IMR-90 (cell line): ENCODE measurements around the gene RAB39A. TPM values are rescaled to one million over a fixed set of nuclear protein-coding genes. Genes with fewer than 3 reads are reported as not detected.

ENCODE experiments used
- ATAC-seq: fragments of 200-7000 bp; cut with Tn5 transposase; 2 replicates; pipeline ENCODE4 v1.9.1; 2020; ENCODE audit warnings: low read depth, mild to moderate bottlenecking, moderate library complexity
- BruUV-seq: library from RNA; stranded (reverse); fragments of 400-500 nt; replicated peaks from 2 replicates; lab custom pipeline; 2021; lab: Mats Ljungman, UMichigan
- CTCF ChIA-PET: fragments of 300-600 bp; formaldehyde crosslinking; extraction: SDS; loops from one replicate; lab custom pipeline; 2021; ENCODE audit warnings: antibody characterized with exemption; lab: Yijun Ruan, JAX
- POLR2A ChIA-PET: fragments of 300-600 bp; sonication (Branson Sonifier 250); formaldehyde crosslinking; loops from one replicate; lab custom pipeline; 2022; ENCODE audit warnings: antibody characterized with exemption; ENCODE audit not compliant: unreplicated experiment; lab: Charles Lee
- DNase-seq: peaks from one replicate; pipeline ENCODE4 v3.0.0; 2013
- H2AFZ ChIP-seq: replicated peaks from 2 replicates; pipeline ENCODE3; 2013; ENCODE audit warnings: low read length, mild to moderate bottlenecking; ENCODE audit not compliant: poor library complexity
- H2AK5ac ChIP-seq: 2 replicates; pipeline ENCODE4 v1.6.1; 2013; ENCODE audit warnings: low read depth, low read length, inconsistent platforms
- H2AK9ac ChIP-seq: replicated peaks from 2 replicates; pipeline ENCODE3; 2013; ENCODE audit warnings: mild to moderate bottlenecking, low read depth, low read length, moderate library complexity; ENCODE audit not compliant: poor library complexity
- H2BK120ac ChIP-seq: 2 replicates; pipeline ENCODE4 v1.6.1; 2013; ENCODE audit warnings: low read depth, low read length, inconsistent platforms
- H2BK15ac ChIP-seq: 3 replicates; pipeline ENCODE4 v1.6.1; 2013; ENCODE audit warnings: low read depth, low read length, inconsistent platforms
- H2BK20ac ChIP-seq: 2 replicates; pipeline ENCODE4 v1.6.1; 2013; ENCODE audit warnings: low read depth, mild to moderate bottlenecking, inconsistent platforms, low read length, moderate library complexity
- H2BK5ac ChIP-seq: 2 replicates; pipeline ENCODE4 v1.6.1; 2013; ENCODE audit warnings: mild to moderate bottlenecking, low read depth, low read length, inconsistent platforms; ENCODE audit not compliant: poor library complexity, severe bottlenecking
- H3K14ac ChIP-seq: replicated peaks from 2 replicates; pipeline ENCODE4 v1.6.1; 2013; ENCODE audit warnings: low read depth, low read length, inconsistent platforms
- H3K18ac ChIP-seq: 2 replicates; pipeline ENCODE4 v1.6.1; 2013; ENCODE audit warnings: low read depth, low read length, control low read depth
- H3K23ac ChIP-seq: 2 replicates; pipeline ENCODE4 v1.6.1; 2013; ENCODE audit warnings: low read depth, low read length, inconsistent platforms
- H3K27ac ChIP-seq: 2 replicates; pipeline ENCODE4 v1.5.1; 2013; ENCODE audit warnings: mild to moderate bottlenecking, control low read depth, low read length; ENCODE audit not compliant: insufficient read depth
- H3K27me3 ChIP-seq: 2 replicates; pipeline ENCODE4 v1.6.1; 2013; ENCODE audit warnings: low read length; ENCODE audit not compliant: control insufficient read depth, insufficient read depth
- H3K36me3 ChIP-seq: 2 replicates; pipeline ENCODE4 v1.6.1; 2013; ENCODE audit warnings: low read length, mixed read lengths; ENCODE audit not compliant: control insufficient read depth, insufficient read depth
- H3K4ac ChIP-seq: 2 replicates; pipeline ENCODE4 v1.6.1; 2013; ENCODE audit warnings: low read depth, low read length, inconsistent platforms
- H3K4me1 ChIP-seq: 2 replicates; pipeline ENCODE4 v1.6.1; 2013; ENCODE audit warnings: low read length, mixed read lengths; ENCODE audit not compliant: control insufficient read depth, insufficient read depth
- H3K4me2 ChIP-seq: 2 replicates; pipeline ENCODE4 v1.6.1; 2013; ENCODE audit warnings: low read depth, mild to moderate bottlenecking, control low read depth, low read length, moderate library complexity
- H3K4me3 ChIP-seq: 2 replicates; pipeline ENCODE4 v1.5.1; 2013; ENCODE audit warnings: low read depth, mild to moderate bottlenecking, control low read depth, low read length, moderate library complexity; ENCODE audit not compliant: insufficient read depth
- H3K56ac ChIP-seq: 2 replicates; pipeline ENCODE4 v1.6.1; 2013; ENCODE audit warnings: low read length, inconsistent platforms; ENCODE audit not compliant: insufficient read depth; ENCODE audit errors: extremely low read depth
- H3K79me1 ChIP-seq, 2 experiments: 2 replicates each; pipeline ENCODE4 v1.6.1; 2013; ENCODE audit warnings: low read length in 2 of 2, inconsistent platforms in 1 of 2, low read depth in 1 of 2
- H3K9ac ChIP-seq: 2 replicates; pipeline ENCODE4 v1.6.1; 2013; ENCODE audit warnings: low read depth, low read length, control low read depth
- H3K9me1 ChIP-seq: 2 replicates; pipeline ENCODE4 v1.6.1; 2013; ENCODE audit warnings: low read length, inconsistent platforms; ENCODE audit not compliant: insufficient read depth
- H3K9me3 ChIP-seq: 2 replicates; pipeline ENCODE4 v1.6.1; 2013; ENCODE audit warnings: low read length; ENCODE audit not compliant: control insufficient read depth, insufficient read depth
- H4K20me1 ChIP-seq: 2 replicates; pipeline ENCODE4 v1.6.1; 2013; ENCODE audit warnings: low read length, inconsistent platforms; ENCODE audit not compliant: insufficient read depth
- H4K5ac ChIP-seq: 2 replicates; pipeline ENCODE4 v1.6.1; 2013; ENCODE audit warnings: mild to moderate bottlenecking, low read depth, low read length, control low read depth
- H4K8ac ChIP-seq, 2 experiments: 2 replicates each; pipeline ENCODE4 v1.6.1; 2013; ENCODE audit warnings: low read depth in 2 of 2, low read length in 2 of 2, control low read depth in 1 of 2, inconsistent platforms in 1 of 2
- H4K91ac ChIP-seq: 2 replicates; pipeline ENCODE4 v1.6.1; 2013; ENCODE audit warnings: low read depth, low read length, inconsistent platforms; ENCODE audit not compliant: insufficient read depth
- BHLHE40 ChIP-seq: fragments of 150-350 bp; IDR thresholded peaks from 2 replicates; pipeline ENCODE4 v1.6.1; 2016; ENCODE audit warnings: mild to moderate bottlenecking, low read depth, low read length
- CEBPB ChIP-seq: IDR thresholded peaks from 2 replicates; pipeline ENCODE4 v1.6.1; 2012; ENCODE audit warnings: low read depth, low read length, improper control_type of control experiment
- CHD1 ChIP-seq: IDR thresholded peaks from 2 replicates; pipeline ENCODE4 v1.6.1; 2012; ENCODE audit warnings: low read depth, low read length, improper control_type of control experiment
- ELK1 ChIP-seq: fragments of 150-350 bp; IDR thresholded peaks from 2 replicates; pipeline ENCODE4 v1.6.1; 2016; ENCODE audit warnings: low read depth, mild to moderate bottlenecking, low read length, moderate library complexity, borderline replicate concordance
- FOS ChIP-seq: fragments of 150-350 bp; IDR thresholded peaks from 2 replicates; pipeline ENCODE4 v1.6.1; 2016; ENCODE audit warnings: low read depth, low read length
- MAFK ChIP-seq: IDR thresholded peaks from 2 replicates; pipeline ENCODE4 v1.6.1; 2012; ENCODE audit warnings: low read depth, low read length, improper control_type of control experiment
- MAZ ChIP-seq: IDR thresholded peaks from 2 replicates; pipeline ENCODE4 v1.6.1; 2012; ENCODE audit warnings: low read depth, mild to moderate bottlenecking, low read length, improper control_type of control experiment, moderate library complexity, borderline replicate concordance
- MXI1 ChIP-seq: IDR thresholded peaks from 2 replicates; pipeline ENCODE4 v1.6.1; 2012; ENCODE audit warnings: low read depth, mild to moderate bottlenecking, low read length, moderate library complexity, borderline replicate concordance
- NFE2L2 ChIP-seq: fragments of 150-350 bp; IDR thresholded peaks from 2 replicates; pipeline ENCODE4 v1.6.1; 2016; ENCODE audit warnings: low read depth, mild to moderate bottlenecking, low read length
- POLR2A ChIP-seq: IDR thresholded peaks from 2 replicates; pipeline ENCODE4 v1.6.1; 2012; ENCODE audit warnings: mild to moderate bottlenecking, low read depth, low read length
- RAD21 ChIP-seq: IDR thresholded peaks from 2 replicates; pipeline ENCODE4 v1.6.1; 2012; ENCODE audit warnings: low read length, improper control_type of control experiment
- RCOR1 ChIP-seq: IDR thresholded peaks from 2 replicates; pipeline ENCODE4 v1.6.1; 2012; ENCODE audit warnings: mild to moderate bottlenecking, low read length, improper control_type of control experiment; ENCODE audit not compliant: insufficient replicate concordance
- RFX5 ChIP-seq: IDR thresholded peaks from 2 replicates; pipeline ENCODE4 v1.8.0; 2012; ENCODE audit warnings: low read depth, mild to moderate bottlenecking, low read length, moderate library complexity
- SMC3 ChIP-seq: fragments of 150-350 bp; IDR thresholded peaks from 2 replicates; pipeline ENCODE4 v1.6.1; 2016; ENCODE audit warnings: low read depth, mild to moderate bottlenecking, antibody characterized with exemption, low read length, moderate library complexity
- dilution Hi-C: fragments of 300-500 bp; cut with HindIII; formaldehyde crosslinking; loops from one replicate; pipeline ENCODE4 v1.14.3; 2018; ENCODE audit warnings: low sequenced_read_pairs; ENCODE audit not compliant: unreplicated experiment
- in situ Hi-C: fragments of 300-500 bp; cut with MboI; formaldehyde crosslinking; loops from 3 replicates; pipeline ENCODE4 v1.14.3; 2019; ENCODE audit warnings: low sequenced_read_pairs, inconsistent platforms, mixed read lengths
- intact Hi-C: fragments of 100-400 bp; cut with micrococcal nuclease; formaldehyde crosslinking; loops from 2 replicates; pipeline ENCODE4 v1.10.0; 2022
- polyA plus RNA-seq, 3 experiments: library from polyadenylated mRNA; depleted of rRNA; stranded (reverse); fragments of >200 nt; gene quantifications; 2 replicates each; pipeline ENCODE4 v1.2.3, GENCODE V29; 2012; ENCODE audit warnings: low replicate concordance in 1 of 3
- total RNA-seq: library from RNA; depleted of rRNA; stranded (reverse); fragments of >200 nt; gene quantifications from 2 replicates; pipeline ENCODE4 v1.2.3, GENCODE V29; 2012
- TF ChIP-seq, protein P1 (sequence below): conservative IDR thresholded peaks from 2 replicates; pipeline ENCODE4 v1.5.1; 2012; ENCODE audit warnings: mild to moderate bottlenecking, low read depth, low read length, improper control_type of control experiment
- TF ChIP-seq, protein P2 (sequence below): fragments of 150-350 bp; IDR thresholded peaks from 2 replicates; pipeline ENCODE4 v1.6.1; 2017; ENCODE audit warnings: mild to moderate bottlenecking, antibody characterized with exemption, low read length, low read depth

Gene RAB39A
- total and polyA plus RNA-seq, 2 of the 4 experiments (the other 2 are of a cell fraction): not detected

- no peak overlapping the region for H4K5ac ChIP-seq
- H3K4me1 ChIP-seq: no peaks in the 10 kb centered on the region
- no peak overlapping the region for H2BK15ac ChIP-seq
- H3K4me3 ChIP-seq: no peak overlapping the region
- H4K20me1 ChIP-seq: no peaks in the 10 kb centered on the region
- H2AFZ ChIP-seq: no peak overlapping the region
- no peak overlapping the region for H4K91ac ChIP-seq
- intact Hi-C loops: no loop called here
- no peak overlapping the region for H3K56ac ChIP-seq
- H3K79me1 ChIP-seq: no peaks in the 10 kb centered on the region
- no peak for ATAC-seq
- no peak overlapping the region for H2AK5ac ChIP-seq
- no peak overlapping the region for H2BK5ac ChIP-seq
- in situ Hi-C loops: no loop called here
- no peak overlapping the region for H3K18ac ChIP-seq
- dilution Hi-C loops: no loop called here
- H3K14ac ChIP-seq: no peak overlapping the region
- no peak overlapping the region for H4K8ac ChIP-seq
- no peak overlapping the region for H3K23ac ChIP-seq
- no peak overlapping the region for H2BK120ac ChIP-seq
- DNase-seq: no peak
- H3K9me3 ChIP-seq: no peaks in the 10 kb centered on the region
- no peak overlapping the region for H2BK20ac ChIP-seq
- H2AK9ac ChIP-seq: no peak overlapping the region
- H3K4me2 ChIP-seq: no peak overlapping the region
- no peaks in the 10 kb centered on the region for H3K27me3 ChIP-seq
- H3K36me3 ChIP-seq: no peaks in the 10 kb centered on the region
- TF ChIP-seq NFE2L2 (no peak), RAD21 (no peak), SMC3 (no peak), POLR2A (no peak), ELK1 (no peak), RCOR1 (no peak), MXI1 (no peak), CHD1 (no peak), BHLHE40 (no peak), FOS (no peak), RFX5 (no peak), MAZ (no peak), CEBPB (no peak), MAFK (no peak)
- TF ChIP-seq, protein P1, sequence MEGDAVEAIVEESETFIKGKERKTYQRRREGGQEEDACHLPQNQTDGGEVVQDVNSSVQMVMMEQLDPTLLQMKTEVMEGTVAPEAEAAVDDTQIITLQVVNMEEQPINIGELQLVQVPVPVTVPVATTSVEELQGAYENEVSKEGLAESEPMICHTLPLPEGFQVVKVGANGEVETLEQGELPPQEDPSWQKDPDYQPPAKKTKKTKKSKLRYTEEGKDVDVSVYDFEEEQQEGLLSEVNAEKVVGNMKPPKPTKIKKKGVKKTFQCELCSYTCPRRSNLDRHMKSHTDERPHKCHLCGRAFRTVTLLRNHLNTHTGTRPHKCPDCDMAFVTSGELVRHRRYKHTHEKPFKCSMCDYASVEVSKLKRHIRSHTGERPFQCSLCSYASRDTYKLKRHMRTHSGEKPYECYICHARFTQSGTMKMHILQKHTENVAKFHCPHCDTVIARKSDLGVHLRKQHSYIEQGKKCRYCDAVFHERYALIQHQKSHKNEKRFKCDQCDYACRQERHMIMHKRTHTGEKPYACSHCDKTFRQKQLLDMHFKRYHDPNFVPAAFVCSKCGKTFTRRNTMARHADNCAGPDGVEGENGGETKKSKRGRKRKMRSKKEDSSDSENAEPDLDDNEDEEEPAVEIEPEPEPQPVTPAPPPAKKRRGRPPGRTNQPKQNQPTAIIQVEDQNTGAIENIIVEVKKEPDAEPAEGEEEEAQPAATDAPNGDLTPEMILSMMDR: no peak
- TF ChIP-seq, protein P2, sequence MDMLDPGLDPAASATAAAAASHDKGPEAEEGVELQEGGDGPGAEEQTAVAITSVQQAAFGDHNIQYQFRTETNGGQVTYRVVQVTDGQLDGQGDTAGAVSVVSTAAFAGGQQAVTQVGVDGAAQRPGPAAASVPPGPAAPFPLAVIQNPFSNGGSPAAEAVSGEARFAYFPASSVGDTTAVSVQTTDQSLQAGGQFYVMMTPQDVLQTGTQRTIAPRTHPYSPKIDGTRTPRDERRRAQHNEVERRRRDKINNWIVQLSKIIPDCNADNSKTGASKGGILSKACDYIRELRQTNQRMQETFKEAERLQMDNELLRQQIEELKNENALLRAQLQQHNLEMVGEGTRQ: no peak
- BruUV-seq: no TSS peak
- no peak overlapping the region for H3K27ac ChIP-seq
- H3K9ac ChIP-seq: no peak overlapping the region
- ChIA-PET CTCF (interaction anchor here (0.6 kb wide), 1 partner anchor 412 kb away, joined by 3 read pairs; no protein-coding TSS in a partner anchor), POLR2A (no interaction called here)
- H3K4ac ChIP-seq: no peak overlapping the region
- no peaks in the 10 kb centered on the region for H3K9me1 ChIP-seq
These were observed 22.9 kb downstream of the RAB39A start for GRCh38 chr11:107951155-107951554.
